Activated CD8-positive, alpha-beta memory T cell treated with anti-CD3 and anti-CD28 coated beads, Interleukin-2, amount 50 U/mL, for 4 hours (primary cell): Measurements from ENCODE around the gene GADL1.
A peak's percentile ranks its signal among the peaks of the same experiment; 100 is the strongest.

Experiments
- DNase-seq: peaks from one replicate; pipeline ENCODE4 v3.0.0-alpha.2; 2020

The GADL1 gene

GRCh38 chr3:30713885-30714503 is 180.5 kb downstream of the GADL1 start:
- DNase-seq = no peak

DNA sequence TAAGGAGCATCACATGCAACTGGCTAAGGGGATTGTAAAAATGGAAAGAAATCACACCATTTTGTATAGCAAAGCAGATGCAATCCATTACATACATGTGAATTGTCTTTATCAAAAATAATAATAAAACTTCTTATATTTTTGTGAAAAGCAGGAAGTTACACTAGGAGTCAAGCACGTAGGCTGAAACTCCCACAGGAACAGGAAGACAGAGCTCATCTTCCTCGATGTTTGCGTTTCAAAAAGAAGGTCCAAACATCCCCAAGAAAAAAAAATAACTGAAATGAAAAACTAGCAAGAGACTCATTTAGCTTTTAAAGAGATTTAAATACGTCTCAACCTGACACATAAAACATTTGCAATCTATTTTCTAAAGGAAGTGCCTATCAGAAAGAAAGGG is 181.5 kb downstream of the GADL1 start:
- no peak for DNase-seq

GRCh38 chr3:30711867-30712266 is 182.6 kb downstream of the GADL1 start:
- no peak for DNase-seq

- DNase-seq = no peak
Measured at GRCh38 chr3:30711151-30711550, 183.3 kb downstream of the GADL1 start.

- DNase-seq = no peak
Measured at GRCh38 chr3:30710017-30710416, 184.4 kb downstream of the GADL1 start.

- DNase-seq = no peak
Measured at GRCh38 chr3:30708472-30708871, 186.0 kb downstream of the GADL1 start.

GRCh38 chr3:30707825-30708224 is 186.6 kb downstream of the GADL1 start:
- DNase-seq = no peak

- no peak for DNase-seq
Measured at GRCh38 chr3:30704931-30705890, 189.2 kb downstream of the GADL1 start.

- DNase-seq = no peak
Measured at GRCh38 chr3:30702828-30703397, 191.5 kb downstream of the GADL1 start.

GRCh38 chr3:30702038-30702827 is 192.2 kb downstream of the GADL1 start:
- DNase-seq = no peak

GRCh38 chr3:30700702-30701321 is 193.6 kb downstream of the GADL1 start:
- DNase-seq = no peak

GRCh38 chr3:30699927-30700326 is 194.5 kb downstream of the GADL1 start:
- no peak for DNase-seq

DNA sequence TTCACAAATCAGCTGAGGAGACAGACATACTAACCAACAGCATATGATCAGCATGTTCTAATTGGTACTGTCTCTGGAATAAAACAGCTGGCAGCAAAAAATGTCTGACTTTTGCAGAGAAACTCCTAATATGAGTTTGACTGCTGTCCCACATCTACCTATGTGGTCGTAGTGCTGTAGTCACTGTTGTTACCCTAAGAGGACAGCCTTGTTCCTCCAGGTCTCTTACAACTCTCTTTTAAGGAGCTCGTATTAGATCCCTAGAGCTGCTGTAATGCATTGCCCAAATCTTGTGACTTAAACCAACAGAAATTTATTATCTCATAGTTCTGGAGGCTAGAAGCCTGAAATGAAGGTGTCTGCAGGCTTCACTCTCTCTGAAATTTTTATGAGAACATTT is 195.9 kb downstream of the GADL1 start:
- DNase-seq = no peak

DNA sequence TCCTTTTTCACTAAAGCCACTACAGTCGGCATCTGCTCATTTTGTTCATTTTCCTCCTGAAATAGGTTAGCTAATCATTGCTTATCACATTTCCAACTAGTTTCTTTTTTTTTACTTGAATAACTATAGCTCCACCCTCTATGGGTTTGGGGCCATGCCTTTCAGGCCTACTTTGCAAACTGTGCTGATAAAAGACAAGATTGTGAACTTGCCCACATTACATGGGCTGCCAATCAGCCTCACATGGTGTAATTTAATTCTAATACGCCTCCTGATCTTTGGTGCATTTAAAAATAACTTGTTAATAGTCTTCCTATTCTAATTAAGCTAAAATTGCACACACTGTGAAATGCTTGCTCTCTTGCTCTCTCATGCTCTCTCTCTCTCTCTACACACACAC is 197.6 kb downstream of the GADL1 start:
- no peak for DNase-seq

DNA sequence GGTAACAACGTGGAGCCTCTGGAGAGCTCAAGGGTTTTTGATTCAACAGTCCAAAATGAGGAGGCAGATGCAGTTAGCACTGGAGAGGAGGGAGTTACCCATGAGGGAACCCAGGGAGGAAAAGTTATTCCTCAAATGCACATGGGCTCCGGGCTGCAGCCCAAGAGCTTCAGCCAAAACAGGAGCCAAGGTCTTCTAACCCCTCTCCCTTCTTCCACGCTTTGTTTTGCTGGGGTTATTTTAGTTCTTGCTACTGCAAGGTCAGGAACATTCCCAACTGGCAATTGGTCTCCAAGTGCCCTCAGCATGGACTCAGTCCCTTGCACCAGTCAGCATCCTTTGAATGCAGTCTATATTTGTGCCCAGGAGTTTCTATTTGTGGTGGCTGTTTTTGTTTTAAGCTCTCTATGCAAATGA is 198.1 kb downstream of the GADL1 start:
- DNase-seq = no peak

GRCh38 chr3:30695302-30696061 is 199.0 kb downstream of the GADL1 start:
- no peak for DNase-seq

GRCh38 chr3:30694668-30695067 is 199.8 kb downstream of the GADL1 start:
- no peak for DNase-seq

GRCh38 chr3:30694148-30694547 is 200.3 kb downstream of the GADL1 start:
- DNase-seq = no peak

DNA sequence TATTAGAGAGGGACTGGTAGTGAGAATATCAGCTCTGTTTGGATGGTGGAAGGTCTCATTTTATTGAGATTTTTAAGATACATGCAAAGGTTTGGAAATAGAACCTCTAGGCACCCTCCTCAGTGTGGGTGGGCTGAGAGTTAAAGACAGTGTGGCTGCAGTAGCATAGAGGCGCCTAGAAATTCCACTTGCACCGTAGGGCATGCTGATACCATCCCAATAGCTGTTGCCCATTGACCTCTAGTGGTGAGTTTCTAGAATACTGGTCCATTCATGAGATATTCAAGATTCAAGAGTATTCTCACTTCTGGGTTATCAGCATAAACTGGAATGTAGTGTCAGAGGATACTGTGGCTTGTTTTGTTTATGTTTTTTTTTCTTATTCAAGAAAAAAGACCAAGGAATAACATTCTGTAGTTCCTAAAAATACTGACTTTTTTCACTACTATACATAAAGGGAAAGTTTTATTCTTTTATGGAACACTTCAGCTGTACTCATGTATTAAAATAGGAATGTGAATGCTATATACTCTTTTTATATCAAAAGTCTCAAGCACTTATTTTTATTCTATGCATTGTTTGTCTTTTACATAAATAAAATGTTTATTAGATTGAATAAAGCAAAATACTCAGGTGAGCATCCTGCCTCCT is 200.9 kb downstream of the GADL1 start:
- peak; percentile 46 for DNase-seq

- DNase-seq = no peak
Measured at GRCh38 chr3:30692498-30693130, 201.8 kb downstream of the GADL1 start.

DNA sequence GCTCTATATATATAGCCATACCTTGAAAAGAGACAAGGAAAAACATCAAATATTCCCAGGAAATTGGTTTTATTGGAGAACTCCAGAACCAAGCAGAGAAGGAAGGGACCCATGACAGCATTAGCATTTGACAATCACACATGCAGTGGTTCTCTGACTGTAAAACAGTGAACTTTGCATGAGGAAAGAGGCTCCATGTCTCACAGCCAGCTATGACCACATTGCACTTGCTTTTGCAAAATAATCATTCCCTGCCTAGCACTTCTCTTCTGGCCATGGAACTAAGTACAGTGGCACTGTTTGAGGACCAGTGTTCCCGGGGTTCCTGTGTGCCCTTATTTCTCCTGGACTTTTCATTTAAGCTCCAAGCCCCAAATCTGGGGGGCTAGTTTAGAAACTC is 202.5 kb downstream of the GADL1 start:
- DNase-seq = no peak
